Measurements from ENCODE around the gene KRT76. TPM values are rescaled to one million over a fixed set of nuclear protein-coding genes. Genes with fewer than 3 reads are reported as not detected.
A peak's percentile ranks its signal among the peaks of the same experiment; 100 is the strongest.

Gene KRT76
- total RNA-seq, 1 experiment from 2014 or later = not detected

DNA sequence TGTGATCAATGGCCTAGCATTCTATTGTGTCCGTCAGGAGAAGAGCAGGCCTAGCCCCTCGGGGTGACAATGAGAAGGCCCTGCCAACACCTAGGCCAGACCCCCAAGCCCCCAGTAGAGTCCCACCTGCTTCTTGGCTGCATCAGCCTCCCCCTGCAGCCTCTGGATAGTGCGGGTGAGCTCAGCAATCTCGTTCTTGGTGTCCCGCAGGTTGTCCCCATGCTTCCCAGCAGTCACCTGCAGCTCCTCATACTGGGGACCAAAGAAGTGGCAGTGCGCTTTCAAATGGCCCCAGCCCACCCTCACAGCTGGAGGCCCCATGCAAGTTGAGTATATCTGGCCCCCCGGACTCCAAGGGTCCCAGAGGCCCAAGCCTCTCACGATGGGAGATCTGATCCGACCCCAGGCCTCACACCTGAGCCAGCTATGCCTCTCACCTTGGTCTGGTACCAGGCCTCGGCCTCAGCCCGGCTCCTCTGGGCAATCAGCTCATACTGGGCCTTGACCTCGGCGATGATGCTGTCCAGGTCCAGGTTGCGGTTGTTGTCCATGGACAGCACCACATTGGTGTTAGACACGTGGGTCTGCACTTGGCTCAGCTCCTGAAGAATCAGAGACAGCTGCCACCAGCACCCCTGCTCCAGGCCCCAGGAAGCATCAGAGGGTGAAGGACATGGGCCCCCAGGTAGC lies 46.8 kb upstream of the KRT76 start:
- Histone ChIP-seq H3K4me2 (ENCODE audit: low read length) (no peak overlapping the region), H3K27me3 (ENCODE audit: low read length) (no peaks in the 10 kb centered on the region), H3F3A (ENCODE audit: low read length, unreplicated experiment) (no peaks in the 10 kb centered on the region), H3K9ac (ENCODE audit: low read length) (no peak overlapping the region), H3K9me2 (replicated peaks; ENCODE audit: low read length) (no peaks in the 10 kb centered on the region), H3K79me2 (ENCODE audit: low read length) (no peaks in the 10 kb centered on the region), H2AFZ (ENCODE audit: low read length) (no peak overlapping the region), H3K36me3 (ENCODE audit: low read depth, low read length) (no peaks in the 10 kb centered on the region), H3K4me3 (ENCODE audit: low read length) (no peak overlapping the region), H4K20me1 (ENCODE audit: low read length) (no peaks in the 10 kb centered on the region), H3K9me3 (ENCODE audit: low read length) (no peaks in the 10 kb centered on the region), H3K27ac (ENCODE audit: low read length) (no peak overlapping the region), H3K4me1 (ENCODE audit: insufficient read depth, low read length) (peaks cover 12% of the 10 kb centered on the region; the same call in 1 of the 2 replicates)
- ATAC-seq = no peak
- ChIA-PET POLR2A (ENCODE audit: unreplicated experiment) (no interaction called here), CTCF (no interaction called here)
- TF ChIP-seq CTCF (conservative IDR thresholded peaks at IDR 0.05; ENCODE audit: low read depth, low read length) (no peak), EZH2phosphoT487 (IDR thresholded peaks at IDR 0.05; ENCODE audit: borderline replicate concordance, low read length) (no peak), EZH2 (IDR thresholded peaks at IDR 0.05; ENCODE audit: low read length, unreplicated experiment) (no peak)
- no peak for DNase-seq
- no TSS peak for BruUV-seq (replicated peaks)
- intact Hi-C loops (cut with micrococcal nuclease) = no loop called here

- ATAC-seq = no peak
- H2AFZ ChIP-seq (ENCODE audit: low read length) = 0 out of 2 replicates have a peak overlapping the region, but pooled peaks have one; percentile 4
- no peaks in the 10 kb centered on the region for H3K36me3 ChIP-seq (ENCODE audit: low read depth, low read length)
- no peak overlapping the region for H3K4me3 ChIP-seq (ENCODE audit: low read length)
- H3K4me1 ChIP-seq (ENCODE audit: insufficient read depth, low read length) = peaks cover 12% of the 10 kb centered on the region; the same call in 1 of the 2 replicates
- ChIA-PET POLR2A (ENCODE audit: unreplicated experiment) (no interaction called here), CTCF (no interaction called here)
- H4K20me1 ChIP-seq (ENCODE audit: low read length) = no peaks in the 10 kb centered on the region
- H3K9me2 ChIP-seq (replicated peaks; ENCODE audit: low read length) = no peaks in the 10 kb centered on the region
- H3K27ac ChIP-seq (ENCODE audit: low read length) = no peak overlapping the region
- BruUV-seq (replicated peaks) = no TSS peak
- DNase-seq = no peak
- TF ChIP-seq EZH2 (IDR thresholded peaks at IDR 0.05; ENCODE audit: low read length, unreplicated experiment) (no peak), CTCF (conservative IDR thresholded peaks at IDR 0.05; ENCODE audit: low read depth, low read length) (no peak), EZH2phosphoT487 (IDR thresholded peaks at IDR 0.05; ENCODE audit: borderline replicate concordance, low read length) (no peak)
- no peaks in the 10 kb centered on the region for H3K9me3 ChIP-seq (ENCODE audit: low read length)
- intact Hi-C loops (cut with micrococcal nuclease) = no loop called here
- no peak overlapping the region for H3K9ac ChIP-seq (ENCODE audit: low read length)
- H3K27me3 ChIP-seq (ENCODE audit: low read length) = no peaks in the 10 kb centered on the region
- no peaks in the 10 kb centered on the region for H3F3A ChIP-seq (ENCODE audit: low read length, unreplicated experiment)
- no peak overlapping the region for H3K4me2 ChIP-seq (ENCODE audit: low read length)
- no peaks in the 10 kb centered on the region for H3K79me2 ChIP-seq (ENCODE audit: low read length)
Observed at GRCh38 chr12:52822771-52823510, 45.8 kb upstream of the KRT76 start.

Measured in PC-3 (cell line).